Measurements from ENCODE around the gene ARHGEF19.

The ARHGEF19 gene

DNA sequence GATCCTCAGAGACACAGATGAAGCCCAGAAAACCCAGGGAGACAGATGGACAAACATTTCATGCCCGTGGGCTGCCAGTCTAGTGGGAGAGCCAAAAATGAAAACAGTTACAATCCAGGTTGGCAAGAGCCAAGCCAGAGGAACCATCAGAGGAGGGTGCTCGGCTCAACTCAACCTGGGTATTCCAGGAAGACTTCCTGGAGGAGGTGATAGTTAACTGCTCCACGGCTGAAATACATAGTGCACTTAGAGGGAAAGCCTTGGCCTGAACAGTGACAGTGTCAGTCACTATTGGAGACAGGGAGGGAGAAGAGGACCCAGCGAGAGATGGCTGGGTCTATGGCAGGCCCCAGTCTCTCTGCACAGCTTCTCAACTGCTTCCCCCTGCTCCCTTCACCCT, 1.9 kb downstream of the ARHGEF19 start (continued):
- TF ChIP-seq ZFP3 (CRISPR knock-in tag; IDR thresholded peaks at IDR 0.05) (no peak), PPARA (CRISPR knock-in tag; IDR thresholded peaks at IDR 0.05; ENCODE audit: borderline replicate concordance) (no peak), RARB (CRISPR knock-in tag; IDR thresholded peaks at IDR 0.05) (no peak), ZNF565 (CRISPR knock-in tag; conservative IDR thresholded peaks at IDR 0.05; ENCODE audit: low read depth) (no peak), ZC3H10 (CRISPR knock-in tag; IDR thresholded peaks at IDR 0.05) (no peak), ESRRG (CRISPR knock-in tag; IDR thresholded peaks at IDR 0.05) (no peak)

DNA sequence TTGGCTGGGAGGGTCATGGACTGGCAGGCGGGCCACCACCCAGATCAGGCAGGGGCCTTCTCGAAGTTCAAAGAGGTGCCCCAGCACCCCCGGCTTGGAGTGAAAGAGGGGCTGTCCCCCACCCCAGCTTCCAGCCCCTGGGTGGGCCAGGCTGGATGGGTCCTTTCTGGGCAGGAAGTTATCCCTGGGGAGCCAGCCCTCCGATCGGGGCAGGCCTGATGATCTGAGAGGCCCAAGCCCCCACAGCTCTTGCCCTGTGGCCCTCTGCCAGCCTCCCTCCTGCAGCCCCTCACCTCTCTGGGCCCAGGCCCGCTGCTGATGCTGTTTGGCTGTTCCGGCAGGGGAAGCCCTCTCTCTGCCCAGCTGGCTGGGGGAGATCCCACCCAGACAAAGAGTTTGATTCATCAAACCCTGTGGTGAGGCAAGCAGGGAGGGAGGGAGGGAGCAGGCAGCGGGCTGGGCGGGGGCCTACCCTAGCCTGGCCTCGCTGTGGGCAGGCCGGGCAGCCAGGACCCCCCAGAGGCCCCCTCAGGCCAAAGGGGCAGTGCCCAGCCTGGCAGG, 2.5 kb downstream of the ARHGEF19 start:
- no peak for TF ChIP-seq SNAI2 (CRISPR knock-in tag; IDR thresholded peaks at IDR 0.05)
- TF ChIP-seq TSHZ2 (CRISPR knock-in tag; IDR thresholded peaks at IDR 0.05): no peak
- ATAC-seq: no peak

- TF ChIP-seq OSR1 (CRISPR knock-in tag; IDR thresholded peaks at IDR 0.05): no peak
- no peak for TF ChIP-seq ZNF70 (CRISPR knock-in tag; IDR thresholded peaks at IDR 0.05)
- TF ChIP-seq ZFP3 (CRISPR knock-in tag; IDR thresholded peaks at IDR 0.05): no peak
- TF ChIP-seq RARB (CRISPR knock-in tag; IDR thresholded peaks at IDR 0.05): no peak
- TF ChIP-seq ZNF8 (CRISPR knock-in tag; IDR thresholded peaks at IDR 0.05): no peak
- no peak for TF ChIP-seq SNAI2 (CRISPR knock-in tag; IDR thresholded peaks at IDR 0.05)
- TF ChIP-seq TOX (CRISPR knock-in tag; IDR thresholded peaks at IDR 0.05; ENCODE audit: borderline replicate concordance): no peak
- no peak for TF ChIP-seq ZNF565 (CRISPR knock-in tag; conservative IDR thresholded peaks at IDR 0.05; ENCODE audit: low read depth)
- TF ChIP-seq CSDC2 (CRISPR knock-in tag; IDR thresholded peaks at IDR 0.05): no peak
- TF ChIP-seq, protein P1, sequence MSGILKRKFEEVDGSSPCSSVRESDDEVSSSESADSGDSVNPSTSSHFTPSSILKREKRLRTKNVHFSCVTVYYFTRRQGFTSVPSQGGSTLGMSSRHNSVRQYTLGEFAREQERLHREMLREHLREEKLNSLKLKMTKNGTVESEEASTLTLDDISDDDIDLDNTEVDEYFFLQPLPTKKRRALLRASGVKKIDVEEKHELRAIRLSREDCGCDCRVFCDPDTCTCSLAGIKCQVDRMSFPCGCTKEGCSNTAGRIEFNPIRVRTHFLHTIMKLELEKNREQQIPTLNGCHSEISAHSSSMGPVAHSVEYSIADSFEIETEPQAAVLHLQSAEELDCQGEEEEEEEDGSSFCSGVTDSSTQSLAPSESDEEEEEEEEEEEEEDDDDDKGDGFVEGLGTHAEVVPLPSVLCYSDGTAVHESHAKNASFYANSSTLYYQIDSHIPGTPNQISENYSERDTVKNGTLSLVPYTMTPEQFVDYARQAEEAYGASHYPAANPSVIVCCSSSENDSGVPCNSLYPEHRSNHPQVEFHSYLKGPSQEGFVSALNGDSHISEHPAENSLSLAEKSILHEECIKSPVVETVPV (CRISPR knock-in tag; IDR thresholded peaks at IDR 0.05): no peak
- TF ChIP-seq, protein P2, sequence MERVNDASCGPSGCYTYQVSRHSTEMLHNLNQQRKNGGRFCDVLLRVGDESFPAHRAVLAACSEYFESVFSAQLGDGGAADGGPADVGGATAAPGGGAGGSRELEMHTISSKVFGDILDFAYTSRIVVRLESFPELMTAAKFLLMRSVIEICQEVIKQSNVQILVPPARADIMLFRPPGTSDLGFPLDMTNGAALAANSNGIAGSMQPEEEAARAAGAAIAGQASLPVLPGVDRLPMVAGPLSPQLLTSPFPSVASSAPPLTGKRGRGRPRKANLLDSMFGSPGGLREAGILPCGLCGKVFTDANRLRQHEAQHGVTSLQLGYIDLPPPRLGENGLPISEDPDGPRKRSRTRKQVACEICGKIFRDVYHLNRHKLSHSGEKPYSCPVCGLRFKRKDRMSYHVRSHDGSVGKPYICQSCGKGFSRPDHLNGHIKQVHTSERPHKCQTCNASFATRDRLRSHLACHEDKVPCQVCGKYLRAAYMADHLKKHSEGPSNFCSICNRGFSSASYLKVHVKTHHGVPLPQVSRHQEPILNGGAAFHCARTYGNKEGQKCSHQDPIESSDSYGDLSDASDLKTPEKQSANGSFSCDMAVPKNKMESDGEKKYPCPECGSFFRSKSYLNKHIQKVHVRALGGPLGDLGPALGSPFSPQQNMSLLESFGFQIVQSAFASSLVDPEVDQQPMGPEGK (CRISPR knock-in tag; IDR thresholded peaks at IDR 0.05; ENCODE audit: borderline replicate concordance): no peak
- TF ChIP-seq ESRRG (CRISPR knock-in tag; IDR thresholded peaks at IDR 0.05): no peak
- TF ChIP-seq ZC3H10 (CRISPR knock-in tag; IDR thresholded peaks at IDR 0.05): no peak
- TF ChIP-seq TCF4 (CRISPR knock-in tag; IDR thresholded peaks at IDR 0.05; ENCODE audit: borderline replicate concordance): no peak
- TF ChIP-seq, protein P3, sequence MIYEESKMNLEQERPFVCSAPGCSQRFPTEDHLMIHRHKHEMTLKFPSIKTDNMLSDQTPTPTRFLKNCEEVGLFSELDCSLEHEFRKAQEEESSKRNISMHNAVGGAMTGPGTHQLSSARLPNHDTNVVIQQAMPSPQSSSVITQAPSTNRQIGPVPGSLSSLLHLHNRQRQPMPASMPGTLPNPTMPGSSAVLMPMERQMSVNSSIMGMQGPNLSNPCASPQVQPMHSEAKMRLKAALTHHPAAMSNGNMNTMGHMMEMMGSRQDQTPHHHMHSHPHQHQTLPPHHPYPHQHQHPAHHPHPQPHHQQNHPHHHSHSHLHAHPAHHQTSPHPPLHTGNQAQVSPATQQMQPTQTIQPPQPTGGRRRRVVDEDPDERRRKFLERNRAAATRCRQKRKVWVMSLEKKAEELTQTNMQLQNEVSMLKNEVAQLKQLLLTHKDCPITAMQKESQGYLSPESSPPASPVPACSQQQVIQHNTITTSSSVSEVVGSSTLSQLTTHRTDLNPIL (CRISPR knock-in tag; IDR thresholded peaks at IDR 0.05; ENCODE audit: low read depth): no peak
- no peak for TF ChIP-seq GLIS3 (CRISPR knock-in tag; IDR thresholded peaks at IDR 0.05)
- no peak for TF ChIP-seq BACH2 (CRISPR knock-in tag; IDR thresholded peaks at IDR 0.05; ENCODE audit: borderline replicate concordance)
- TF ChIP-seq PPARA (CRISPR knock-in tag; IDR thresholded peaks at IDR 0.05; ENCODE audit: borderline replicate concordance): no peak
- TF ChIP-seq ZFP30 (CRISPR knock-in tag; IDR thresholded peaks at IDR 0.05): no peak
- TF ChIP-seq TSHZ2 (CRISPR knock-in tag; IDR thresholded peaks at IDR 0.05): no peak
- no peak for ATAC-seq
Observed at GRCh38 chr1:16209132-16209846, 3.2 kb downstream of the ARHGEF19 start.
